Esophagus muscularis mucosa (tissue), 3 donors: ENCODE measurements around the gene ASTN2.

ENCODE experiments used
- POLR2AphosphoS5 ChIP-seq, 2 donors: sonication (generic); formaldehyde crosslinking; IDR thresholded peaks; one replicate each; pipeline ENCODE4 v1.6.1; 2017; ENCODE audit warnings: antibody characterized with exemption in 2 of 2
- TF ChIP-seq, protein P1 (sequence below), 3 experiments: fragments of 200-600 bp in 2 of 3; fragments of 450-650 bp in 1 of 3; sonication (generic) in 2 of 3; IDR thresholded peaks; one replicate each; pipeline ENCODE4 v1.5.1; 2017 to 2019; ENCODE audit warnings: antibody characterized with exemption in 3 of 3, mild to moderate bottlenecking in 2 of 3, moderate library complexity in 1 of 3

DNA sequence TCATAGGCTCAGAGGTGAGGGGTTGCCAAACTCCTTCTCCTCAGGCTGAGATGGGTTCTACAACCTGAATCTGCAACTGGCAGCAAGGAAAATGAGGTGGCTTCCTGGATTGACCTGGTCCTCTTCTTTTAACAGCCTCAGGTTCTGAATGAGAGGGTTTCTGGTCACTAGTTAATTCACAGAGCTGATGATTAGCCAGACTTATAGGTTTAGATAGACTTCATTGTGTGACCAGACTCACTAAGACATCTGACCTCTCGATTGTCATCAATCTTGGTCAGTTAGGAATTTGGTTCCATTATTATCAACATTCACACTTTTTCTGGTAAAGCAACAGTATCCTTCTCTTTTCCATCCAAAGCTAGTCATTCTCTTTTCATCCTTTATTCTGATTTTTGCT is 1003.4 kb downstream of the ASTN2 start:
- TF ChIP-seq, protein P1, sequence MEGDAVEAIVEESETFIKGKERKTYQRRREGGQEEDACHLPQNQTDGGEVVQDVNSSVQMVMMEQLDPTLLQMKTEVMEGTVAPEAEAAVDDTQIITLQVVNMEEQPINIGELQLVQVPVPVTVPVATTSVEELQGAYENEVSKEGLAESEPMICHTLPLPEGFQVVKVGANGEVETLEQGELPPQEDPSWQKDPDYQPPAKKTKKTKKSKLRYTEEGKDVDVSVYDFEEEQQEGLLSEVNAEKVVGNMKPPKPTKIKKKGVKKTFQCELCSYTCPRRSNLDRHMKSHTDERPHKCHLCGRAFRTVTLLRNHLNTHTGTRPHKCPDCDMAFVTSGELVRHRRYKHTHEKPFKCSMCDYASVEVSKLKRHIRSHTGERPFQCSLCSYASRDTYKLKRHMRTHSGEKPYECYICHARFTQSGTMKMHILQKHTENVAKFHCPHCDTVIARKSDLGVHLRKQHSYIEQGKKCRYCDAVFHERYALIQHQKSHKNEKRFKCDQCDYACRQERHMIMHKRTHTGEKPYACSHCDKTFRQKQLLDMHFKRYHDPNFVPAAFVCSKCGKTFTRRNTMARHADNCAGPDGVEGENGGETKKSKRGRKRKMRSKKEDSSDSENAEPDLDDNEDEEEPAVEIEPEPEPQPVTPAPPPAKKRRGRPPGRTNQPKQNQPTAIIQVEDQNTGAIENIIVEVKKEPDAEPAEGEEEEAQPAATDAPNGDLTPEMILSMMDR (IDR thresholded peaks at IDR 0.05) = no peak
- no peak for TF ChIP-seq POLR2AphosphoS5 (IDR thresholded peaks at IDR 0.05)
